Prostate gland (tissue), 2 donors: ENCODE results near the gene PEX6. TPM values are rescaled to one million over a fixed set of nuclear protein-coding genes. Genes with fewer than 3 reads are reported as not detected.
A peak's percentile ranks its signal among the peaks of the same experiment; 100 is the strongest.
"Not testable (repeated sequence)": the region's sequence is repeated elsewhere in the genome, so short reads cannot be mapped to it uniquely, and the experiment has no call there.

Experiments used
- DNase-seq: peaks from one replicate; pipeline ENCODE4 v3.0.0-alpha.2; 2019; ENCODE audit warnings: low spot score
- H3K27ac ChIP-seq, 2 donors: fragments of 200-600 bp; sonication (generic); 2 replicates each; pipeline ENCODE4 v1.5.1; 2017 to 2019
- H3K27me3 ChIP-seq: fragments of 200-600 bp; sonication (generic); replicated peaks from 2 replicates; pipeline ENCODE4 v1.5.1; 2019; ENCODE audit not compliant: insufficient read depth
- H3K36me3 ChIP-seq, 2 donors: fragments of 200-600 bp; sonication (generic); 1 replicate in 1 of 2; 2 replicates in 1 of 2; pipeline versions ENCODE4 v1.5.1 to v1.8.1; 2017 to 2019
- H3K4me1 ChIP-seq: fragments of 200-600 bp; sonication (generic); replicated peaks from 2 replicates; pipeline ENCODE4 v1.5.1; 2019
- H3K4me3 ChIP-seq, 2 donors: fragments of 200-600 bp; sonication (generic); 2 replicates each; pipeline ENCODE4 v1.5.1; 2017 to 2019
- H3K9me3 ChIP-seq: fragments of 200-600 bp; sonication (generic); 2 replicates; pipeline ENCODE4 v1.5.1; 2017
- POLR2A ChIP-seq: fragments of 450-650 bp; IDR thresholded peaks from one replicate; pipeline ENCODE4 v1.6.1; 2016; ENCODE audit warnings: antibody characterized with exemption, mild to moderate bottlenecking
- POLR2AphosphoS5 ChIP-seq: sonication (generic); formaldehyde crosslinking; IDR thresholded peaks from one replicate; pipeline ENCODE4 v1.6.1; 2017; ENCODE audit warnings: antibody characterized with exemption
- WGBS: methylation state at CpG from one replicate; pipeline ENCODE4 v1.1.5; 2018; 5-methylcytosine and 5-hydroxymethylcytosine counted together
- intact Hi-C: fragments of 100-400 bp; cut with DNase I; formaldehyde crosslinking; loops from one replicate; pipeline ENCODE4 v1.14.2; 2022
- total RNA-seq, 2 donors: library from RNA; depleted of rRNA; stranded (reverse); fragments of >200 nt; gene quantifications; one replicate each; pipeline ENCODE4 v1.1.0, GENCODE V29; 2016
- TF ChIP-seq, protein P1 (sequence below), 4 experiments: fragments of 200-600 bp in 2 of 4; fragments of 450-650 bp in 2 of 4; sonication (generic) in 2 of 4; IDR thresholded peaks; 1 replicate in 3 of 4; 2 replicates in 1 of 4; pipeline ENCODE4 v1.5.1; 2016 to 2019; ENCODE audit warnings: antibody characterized with exemption in 4 of 4, mild to moderate bottlenecking in 2 of 4, moderate library complexity in 2 of 4

Gene PEX6
- total RNA-seq, 2 donors from 2014 or later, result 23.9 to 57.9 TPM

DNA sequence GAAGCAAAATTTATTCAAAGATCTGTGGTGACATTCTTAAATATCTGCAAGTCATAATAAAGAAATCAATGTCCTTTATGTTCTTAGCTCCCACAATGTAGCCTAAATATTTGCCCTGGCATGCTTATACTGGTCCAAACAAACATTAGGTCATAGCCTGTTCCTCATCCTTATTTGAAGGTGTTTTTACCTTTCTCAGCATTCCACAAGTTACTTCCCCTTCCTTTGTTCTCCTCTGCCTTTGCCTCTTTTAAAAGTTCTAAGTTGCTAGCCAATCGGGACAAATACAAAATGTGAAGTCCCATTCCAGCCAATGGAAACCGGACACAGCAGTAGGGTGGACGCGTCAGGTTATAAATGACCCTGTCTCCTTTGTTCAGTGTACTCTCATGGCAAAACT is 24.6 kb downstream of the PEX6 start:
- DNase-seq, H3K9me3 ChIP-seq, H3K4me1 ChIP-seq, H3K36me3 ChIP-seq, H3K27me3 ChIP-seq, intact Hi-C loops, H3K4me3 ChIP-seq: not testable (repeated sequence)
- H3K27ac ChIP-seq, result peak overlapping the region; percentile 64 to 67
- 65% methylated on average over 4 of the region's 4 CpGs for WGBS
- peak; percentile 59 for TF ChIP-seq POLR2AphosphoS5

DNA sequence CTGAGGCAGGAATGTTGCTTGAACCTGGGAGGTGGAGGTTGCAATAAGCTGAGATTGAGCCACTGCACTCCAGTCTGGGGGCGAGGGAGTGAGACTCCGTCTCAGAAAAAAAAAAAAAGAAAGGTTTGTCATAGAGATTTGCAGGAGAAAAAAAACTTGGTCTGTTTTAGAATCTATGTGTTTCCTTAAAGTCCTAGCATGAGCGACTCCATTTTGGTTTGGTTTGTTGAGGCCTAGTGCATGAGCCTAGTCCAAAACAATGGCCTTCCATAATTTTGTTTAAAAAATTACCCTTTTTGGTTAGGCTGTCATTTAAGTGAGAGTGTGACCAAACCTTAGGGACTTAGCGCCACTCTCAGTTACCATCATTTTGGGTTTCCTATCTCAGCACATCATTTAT is 26.6 kb downstream of the PEX6 start:
- H3K9me3 ChIP-seq, result no peaks in the 10 kb centered on the region
- no peaks in the 10 kb centered on the region for H3K36me3 ChIP-seq
- no peak for DNase-seq
- H3K27ac ChIP-seq, result no peak overlapping the region
- no peaks in the 10 kb centered on the region for H3K27me3 ChIP-seq
- H3K4me3 ChIP-seq, result no peak overlapping the region
- H3K4me1 ChIP-seq, result no peaks in the 10 kb centered on the region
- WGBS, result 92% methylated on average over 4 of the region's 4 CpGs
- intact Hi-C loops, result no loop called here
- TF ChIP-seq, protein P1, sequence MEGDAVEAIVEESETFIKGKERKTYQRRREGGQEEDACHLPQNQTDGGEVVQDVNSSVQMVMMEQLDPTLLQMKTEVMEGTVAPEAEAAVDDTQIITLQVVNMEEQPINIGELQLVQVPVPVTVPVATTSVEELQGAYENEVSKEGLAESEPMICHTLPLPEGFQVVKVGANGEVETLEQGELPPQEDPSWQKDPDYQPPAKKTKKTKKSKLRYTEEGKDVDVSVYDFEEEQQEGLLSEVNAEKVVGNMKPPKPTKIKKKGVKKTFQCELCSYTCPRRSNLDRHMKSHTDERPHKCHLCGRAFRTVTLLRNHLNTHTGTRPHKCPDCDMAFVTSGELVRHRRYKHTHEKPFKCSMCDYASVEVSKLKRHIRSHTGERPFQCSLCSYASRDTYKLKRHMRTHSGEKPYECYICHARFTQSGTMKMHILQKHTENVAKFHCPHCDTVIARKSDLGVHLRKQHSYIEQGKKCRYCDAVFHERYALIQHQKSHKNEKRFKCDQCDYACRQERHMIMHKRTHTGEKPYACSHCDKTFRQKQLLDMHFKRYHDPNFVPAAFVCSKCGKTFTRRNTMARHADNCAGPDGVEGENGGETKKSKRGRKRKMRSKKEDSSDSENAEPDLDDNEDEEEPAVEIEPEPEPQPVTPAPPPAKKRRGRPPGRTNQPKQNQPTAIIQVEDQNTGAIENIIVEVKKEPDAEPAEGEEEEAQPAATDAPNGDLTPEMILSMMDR (IDR thresholded peaks at IDR 0.05), result no peak
- no peak for TF ChIP-seq POLR2A
- TF ChIP-seq POLR2AphosphoS5, result no peak

DNA sequence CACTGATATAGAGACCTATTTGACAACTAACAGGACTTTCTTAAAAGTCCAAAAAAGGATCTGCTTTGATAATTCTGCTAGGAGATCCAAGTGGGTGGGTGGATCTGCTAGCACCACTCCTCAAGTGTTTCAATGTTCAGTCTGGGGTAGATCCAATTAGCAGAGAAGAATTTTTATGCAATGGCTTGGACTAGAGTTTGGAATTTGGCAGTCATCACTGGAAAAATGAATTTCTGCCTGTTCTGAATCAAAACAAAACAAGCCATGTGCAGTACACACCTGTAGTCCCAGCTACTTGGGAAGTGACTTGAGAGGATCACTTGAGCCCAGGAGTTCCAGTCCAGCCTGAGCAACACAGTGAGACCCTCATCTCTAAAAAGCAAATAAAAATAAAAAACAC is 31.0 kb downstream of the PEX6 start:
- Histone ChIP-seq H3K4me1 (no peaks in the 10 kb centered on the region), H3K9me3 (no peaks in the 10 kb centered on the region), H3K4me3 (no peak overlapping the region), H3K27me3 (no peaks in the 10 kb centered on the region), H3K27ac (no peak overlapping the region), H3K36me3 (no peaks in the 10 kb centered on the region)
- intact Hi-C loops, result no loop called here
- no peak for DNase-seq
- TF ChIP-seq POLR2AphosphoS5 (no peak), POLR2A (no peak)
- TF ChIP-seq, protein P1 (IDR thresholded peaks at IDR 0.05), result no peak

DNA sequence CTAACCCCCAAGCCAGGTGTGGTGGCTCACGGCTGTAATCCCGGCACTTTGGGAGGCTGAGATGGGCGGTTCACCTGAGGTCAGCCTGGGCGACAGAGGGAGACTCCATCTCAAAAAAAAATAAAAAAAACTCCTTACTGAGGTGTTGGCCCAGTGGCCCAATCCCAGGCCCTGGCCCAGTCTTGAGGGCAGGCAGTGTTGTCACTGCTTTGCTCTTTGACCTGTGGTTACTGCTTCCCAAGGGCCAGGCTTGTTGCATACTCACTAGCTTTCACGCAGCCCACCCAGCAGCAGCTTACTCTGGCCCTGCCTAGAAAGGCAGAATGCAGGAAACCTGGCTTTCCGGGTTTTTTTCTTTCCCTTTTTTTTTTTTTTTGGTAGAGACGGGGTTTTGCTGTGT is 36.5 kb downstream of the PEX6 start:
- DNase-seq, result no peak
- Histone ChIP-seq H3K4me1 (no peaks in the 10 kb centered on the region), H3K27ac (no peak overlapping the region), H3K27me3 (no peaks in the 10 kb centered on the region), H3K36me3 (peaks cover 3 to 12% of the 10 kb centered on the region in 2 donors), H3K9me3 (no peaks in the 10 kb centered on the region), H3K4me3 (no peak overlapping the region)
- intact Hi-C loops, result no loop called here
- 82% methylated on average over 7 of the region's 7 CpGs for WGBS
- TF ChIP-seq POLR2AphosphoS5 (no peak), POLR2A (no peak)
- TF ChIP-seq, protein P1 (IDR thresholded peaks at IDR 0.05), result no peak

DNA sequence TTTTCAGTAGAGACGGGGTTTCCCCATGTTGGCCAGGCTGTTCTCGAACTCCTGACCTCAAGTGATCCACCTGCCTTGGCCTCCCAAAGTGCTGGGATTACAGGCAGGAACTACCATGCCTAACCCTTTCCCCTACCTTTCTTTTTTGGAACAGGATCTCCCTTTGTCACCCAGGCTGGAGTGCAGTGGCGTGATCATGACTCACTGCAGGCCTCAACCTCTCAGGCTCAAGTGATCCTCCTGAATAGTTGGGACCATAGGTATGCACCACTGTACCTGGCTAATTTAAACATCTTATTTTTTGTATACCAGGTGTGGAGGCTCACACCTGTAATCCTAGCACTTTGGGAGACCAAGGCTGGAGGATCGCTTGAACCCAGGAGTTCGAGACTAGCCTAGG is 37.6 kb downstream of the PEX6 start:
- peaks cover 3 to 15% of the 10 kb centered on the region in 2 donors for H3K36me3 ChIP-seq
- 95% methylated on average over 5 of the region's 5 CpGs for WGBS
- H3K9me3 ChIP-seq, H3K4me3 ChIP-seq, H3K27me3 ChIP-seq, intact Hi-C loops, DNase-seq, H3K27ac ChIP-seq, H3K4me1 ChIP-seq: not testable (repeated sequence)

DNA sequence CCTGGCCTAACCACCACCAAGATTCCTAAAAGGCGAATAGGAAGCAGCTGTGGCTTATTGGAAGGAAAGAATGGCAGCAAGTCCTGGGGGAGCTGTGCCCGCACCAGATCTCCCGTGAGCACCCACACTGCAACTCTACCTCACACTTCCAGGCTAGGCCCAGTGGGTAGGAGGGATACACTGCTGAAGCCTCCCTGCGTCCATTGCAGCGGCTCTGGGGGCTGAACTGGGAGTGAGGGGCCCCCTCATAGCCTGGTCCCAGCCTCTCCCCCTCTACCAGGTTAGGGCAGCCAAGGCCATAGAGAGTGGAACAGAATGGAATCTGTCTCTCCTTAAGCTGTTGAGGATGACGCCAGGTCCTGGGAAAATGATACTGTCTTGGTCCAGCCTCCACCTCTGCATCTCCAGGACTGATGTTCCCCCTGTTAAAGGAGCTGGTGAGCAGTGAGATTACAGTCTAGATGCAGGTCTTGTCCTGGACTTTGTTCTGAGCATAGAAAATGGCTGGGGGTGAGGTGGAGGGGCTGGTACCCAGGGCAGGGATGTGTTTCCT is 38.4 kb downstream of the PEX6 start:
- no peak overlapping the region for H3K4me3 ChIP-seq
- TF ChIP-seq POLR2A, result no peak
- TF ChIP-seq, protein P1 (IDR thresholded peaks at IDR 0.05), result no peak
- no peak for TF ChIP-seq POLR2AphosphoS5
- no peak for DNase-seq
- intact Hi-C loops, result no loop called here
- H3K27me3 ChIP-seq, result no peaks in the 10 kb centered on the region
- 94% methylated on average over 6 of the region's 6 CpGs for WGBS
- H3K36me3 ChIP-seq, result peaks cover 3 to 23% of the 10 kb centered on the region in 2 donors
- no peak overlapping the region for H3K27ac ChIP-seq
- no peaks in the 10 kb centered on the region for H3K4me1 ChIP-seq
- no peaks in the 10 kb centered on the region for H3K9me3 ChIP-seq
